CD1c-positive myeloid dendritic cell (primary cell): Measurements from ENCODE around the gene APOBEC2.
A peak's percentile ranks its signal among the peaks of the same experiment; 100 is the strongest.

Experiments
- DNase-seq: peaks from one replicate; pipeline ENCODE4 v3.0.0-alpha.2; 2016; ENCODE audit errors: extremely low spot score

Gene APOBEC2

DNA sequence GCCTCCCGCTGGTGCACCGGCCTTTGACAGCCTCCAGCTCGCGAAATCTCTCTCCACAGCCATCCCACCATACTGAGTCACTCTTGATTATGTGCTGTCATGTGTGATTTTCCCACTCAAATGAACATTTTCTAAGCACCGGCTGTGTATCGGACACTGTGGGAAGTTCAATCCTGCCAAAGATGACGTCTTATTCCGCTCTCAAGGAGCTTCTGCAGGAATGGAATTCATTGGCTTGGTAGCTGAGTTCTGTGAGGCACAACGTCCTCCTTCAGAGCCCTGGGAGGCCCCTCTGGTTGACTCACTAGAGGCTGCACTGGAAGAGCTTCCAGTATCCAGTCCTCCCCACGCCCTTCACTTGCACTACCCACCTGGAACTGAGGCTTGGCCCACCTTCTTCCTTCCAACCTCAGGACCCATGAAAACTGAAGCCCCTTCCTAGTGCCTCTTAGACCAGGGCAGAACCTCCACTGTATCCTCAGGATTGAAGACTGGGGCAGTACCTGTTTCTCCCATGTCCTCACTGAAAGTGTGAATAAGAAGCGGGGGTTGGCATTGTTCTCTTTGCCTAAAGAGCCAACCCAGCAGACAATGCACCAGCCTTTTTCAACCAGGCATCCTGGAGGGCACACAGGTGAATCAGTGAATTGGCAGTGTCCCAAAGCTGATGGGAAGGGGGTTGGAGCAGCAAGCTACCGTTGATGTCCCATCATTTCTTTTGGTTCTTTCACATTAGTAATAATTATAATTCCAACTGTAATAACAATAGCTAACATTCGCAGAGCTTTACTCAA, 15.7 kb upstream of the APOBEC2 start:
- DNase-seq: no peak

DNA sequence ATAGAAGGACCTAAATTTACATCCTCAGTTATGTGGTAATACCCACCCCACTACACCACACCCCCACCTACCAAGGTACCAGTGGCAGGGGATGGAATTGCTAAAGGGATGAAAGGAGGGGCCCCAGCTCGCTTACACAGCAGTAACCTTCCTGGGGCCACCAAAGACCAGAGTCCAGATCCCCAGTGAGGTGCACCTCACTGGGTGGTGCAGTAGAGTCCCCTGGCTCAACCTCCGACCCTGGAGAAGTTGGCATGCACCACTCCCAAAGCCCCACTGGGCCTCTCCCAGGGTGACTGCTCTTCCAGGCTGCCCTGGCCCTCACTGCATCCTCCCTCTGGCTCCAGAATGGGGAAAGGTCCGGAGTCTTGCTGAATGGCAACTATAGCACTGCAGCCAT, 14.8 kb upstream of the APOBEC2 start:
- no peak for DNase-seq

GRCh38 chr6:41039060-41039998, 13.7 kb upstream of the APOBEC2 start, which contains the start of gene UNC5CL:
UNC5CL (minus strand) TSS chr6:41039221; CDS start chr6:41035074, 4,147 bp downstream.
- DNase-seq: peak; percentile 14

DNA sequence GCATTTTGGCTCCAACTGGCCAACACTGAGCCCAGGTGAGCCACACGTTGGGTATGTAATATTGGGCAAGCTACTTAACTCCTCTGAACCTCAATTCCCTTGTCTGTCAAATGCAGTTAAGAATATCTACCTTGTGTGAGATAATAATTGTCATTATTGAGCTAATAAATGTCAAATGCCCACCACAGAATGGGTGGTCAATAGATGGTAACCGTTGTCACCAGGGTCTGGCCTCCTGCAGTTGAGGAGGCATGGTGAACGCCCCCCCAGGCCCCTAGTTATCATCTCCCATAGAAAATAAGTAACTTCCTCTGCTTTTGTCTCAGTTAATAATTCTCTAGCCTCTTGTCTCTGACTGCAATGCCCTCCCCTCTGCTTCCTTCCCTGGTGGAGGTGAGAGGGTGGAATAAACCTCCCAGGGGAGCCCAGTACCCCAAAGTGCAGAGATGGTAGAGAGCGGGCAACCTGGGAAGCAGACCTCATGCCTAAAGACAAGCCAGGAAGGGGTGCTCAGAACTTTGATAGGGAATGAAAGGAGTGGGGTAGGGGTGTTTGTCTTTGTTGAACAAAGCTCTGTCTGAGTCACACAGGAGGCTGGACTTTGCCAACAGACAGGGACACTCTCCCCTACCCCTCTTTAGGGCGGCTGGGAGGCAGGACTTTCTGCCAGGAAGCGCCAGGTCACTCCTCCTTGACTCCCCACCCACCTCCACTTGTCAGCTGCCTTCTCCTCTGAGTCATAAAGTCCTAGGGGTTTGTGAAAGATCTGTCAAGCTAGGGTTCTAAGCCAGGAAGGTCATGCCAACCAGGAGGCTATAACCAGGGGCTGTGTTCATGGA, 12.7 kb upstream of the APOBEC2 start:
- peak; percentile 45 for DNase-seq

GRCh38 chr6:41040940-41041536, 12.0 kb upstream of the APOBEC2 start:
- DNase-seq: no peak

DNA sequence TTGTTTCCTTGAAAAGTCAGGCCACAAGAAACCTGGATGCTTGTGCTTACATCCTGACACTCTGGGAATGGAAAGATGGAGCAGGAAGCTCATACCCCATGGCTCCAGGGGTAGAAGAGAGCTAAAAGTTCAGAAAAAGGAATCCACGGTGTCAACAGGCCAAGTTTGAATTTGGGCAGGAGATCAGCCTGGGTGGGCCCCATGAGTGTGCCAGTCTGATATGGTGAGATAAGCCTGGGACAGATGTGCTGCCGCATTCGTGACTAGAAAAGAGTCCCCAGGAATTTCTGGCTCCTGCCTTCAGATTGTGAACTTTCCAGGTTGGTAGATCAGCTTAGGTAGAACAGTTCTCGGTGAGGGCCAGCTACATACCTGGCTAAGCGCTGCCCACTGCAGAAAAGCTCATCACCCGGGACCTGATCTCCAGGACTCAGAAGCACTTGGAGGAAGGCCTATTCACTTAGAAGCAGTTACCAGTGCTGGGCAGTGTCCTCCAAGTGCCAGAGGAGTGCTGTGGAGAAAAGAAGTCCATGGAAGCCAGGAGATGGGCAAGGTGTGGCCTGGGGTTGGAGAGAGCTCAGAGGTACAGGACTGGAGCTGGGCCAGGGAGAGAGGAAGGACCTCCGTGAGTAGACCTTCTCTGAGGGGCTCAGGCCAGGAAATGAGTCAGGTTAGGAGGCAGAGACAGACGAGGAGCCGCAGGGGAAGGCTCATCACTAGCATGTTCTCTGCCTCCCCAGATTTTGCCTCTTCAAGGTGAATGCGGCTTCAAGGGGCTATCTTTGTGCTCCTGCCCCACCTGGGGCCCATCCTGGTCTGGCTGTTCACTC, 10.6 kb upstream of the APOBEC2 start, which contains the start of gene TSPO2:
Gene TSPO2, plus strand, starts transcription at position 242 of the 830 bp plus-strand sequence. Its CDS starts 519 bp downstream, at position 761.
- no peak for DNase-seq

DNA sequence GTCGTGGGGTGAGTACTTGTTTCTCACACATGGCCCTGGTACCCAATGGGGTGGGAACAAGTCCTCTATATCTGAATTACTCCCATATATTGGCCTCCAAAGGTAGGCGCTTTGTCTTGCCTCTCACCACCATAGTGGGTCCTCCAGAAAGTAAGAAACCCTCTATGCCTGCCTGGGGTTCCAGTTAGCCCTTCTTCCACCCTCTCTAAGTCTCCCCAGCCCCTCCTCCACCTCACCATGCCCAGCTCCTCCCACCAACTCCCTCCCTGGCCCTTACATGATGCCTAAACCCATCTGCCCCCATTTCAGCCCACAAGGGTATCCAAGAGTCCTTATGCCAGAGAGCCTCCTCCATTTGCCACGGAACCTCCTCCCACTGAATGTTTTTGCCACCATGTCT, 9.9 kb upstream of the APOBEC2 start:
- DNase-seq: no peak

DNA sequence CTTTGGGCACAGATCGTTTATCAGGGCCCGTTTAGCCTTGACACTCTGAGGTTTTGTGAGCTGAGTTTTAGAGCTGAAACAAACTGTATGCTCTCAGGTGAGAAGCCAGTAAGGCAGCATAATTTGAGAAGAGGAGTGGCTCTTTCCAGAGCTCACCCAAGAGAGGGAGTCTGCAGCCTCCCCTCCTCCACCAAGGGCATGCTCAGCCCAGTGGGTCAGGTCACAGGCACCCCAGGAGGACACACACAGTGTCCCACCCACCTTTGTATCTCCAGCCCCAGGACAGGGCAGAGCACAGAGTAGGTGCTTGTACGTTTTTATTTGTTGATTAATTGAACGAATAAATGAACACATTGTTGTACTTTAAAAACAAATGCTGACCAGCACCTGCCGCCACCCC, 7.3 kb upstream of the APOBEC2 start:
- DNase-seq: no peak

- no peak for DNase-seq
Observed at GRCh38 chr6:41046084-41046483, 6.9 kb upstream of the APOBEC2 start.

DNA sequence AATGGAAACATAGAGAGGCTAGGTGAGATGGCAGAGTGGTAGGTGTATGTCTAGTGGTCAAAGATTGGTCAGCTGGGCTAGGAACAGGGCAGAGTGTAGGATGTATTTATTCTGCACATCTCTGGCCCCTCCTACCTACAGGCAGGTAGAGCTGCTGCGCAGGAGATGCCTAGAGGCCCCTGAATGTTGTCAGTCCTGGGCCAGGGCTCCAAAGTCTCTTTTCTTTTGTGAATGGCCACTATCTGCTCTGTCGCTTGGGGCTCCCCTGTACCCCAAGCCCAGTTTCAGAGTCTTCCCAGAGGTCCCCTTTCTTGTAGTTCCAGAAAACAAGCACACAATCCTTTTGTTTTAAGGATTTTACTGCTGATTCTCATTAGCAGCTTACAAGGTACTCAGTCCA, 5.7 kb upstream of the APOBEC2 start:
- DNase-seq: no peak

- no peak for DNase-seq
Observed at GRCh38 chr6:41047745-41048732, 5.0 kb upstream of the APOBEC2 start.

- DNase-seq: no peak
Observed at GRCh38 chr6:41049521-41049920, 3.5 kb upstream of the APOBEC2 start.

DNA sequence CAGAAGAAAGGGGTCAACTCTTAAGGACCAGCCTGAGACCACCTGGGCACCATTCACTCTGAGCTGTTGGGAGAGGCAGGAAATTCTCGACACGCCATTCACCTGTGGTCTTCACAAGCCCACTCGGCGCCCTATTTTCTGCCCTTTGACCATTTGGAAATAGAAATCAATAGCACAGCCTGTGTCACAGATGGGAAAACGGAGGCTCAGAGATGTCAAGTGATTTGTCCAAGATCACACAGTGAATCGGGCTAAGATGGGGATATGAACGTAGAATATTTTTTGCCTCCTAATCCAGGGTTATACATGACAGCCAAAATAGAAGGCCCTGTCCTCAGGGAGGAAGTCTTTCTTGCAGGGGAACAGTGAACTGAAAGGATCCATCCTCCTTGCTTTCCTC, 3.0 kb upstream of the APOBEC2 start:
- DNase-seq: no peak

DNA sequence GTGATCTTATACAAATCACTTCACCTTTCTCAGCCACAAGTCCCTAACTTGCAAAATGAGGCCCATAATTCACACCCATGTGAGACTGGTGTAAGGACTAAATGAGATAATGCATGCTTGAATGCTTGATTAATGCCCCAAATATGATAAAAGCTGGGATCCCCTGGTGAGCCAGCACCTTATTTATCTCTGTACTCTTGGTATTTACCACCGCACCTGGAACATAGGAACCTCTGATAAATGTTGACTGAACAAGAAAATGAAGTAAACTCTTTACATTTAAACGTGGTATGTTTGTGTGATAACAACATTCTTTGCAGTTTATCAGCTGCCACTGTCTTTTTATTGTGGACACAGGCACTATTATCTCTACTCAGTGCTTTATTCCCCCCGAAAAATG, 2.5 kb upstream of the APOBEC2 start:
- no peak for DNase-seq

DNA sequence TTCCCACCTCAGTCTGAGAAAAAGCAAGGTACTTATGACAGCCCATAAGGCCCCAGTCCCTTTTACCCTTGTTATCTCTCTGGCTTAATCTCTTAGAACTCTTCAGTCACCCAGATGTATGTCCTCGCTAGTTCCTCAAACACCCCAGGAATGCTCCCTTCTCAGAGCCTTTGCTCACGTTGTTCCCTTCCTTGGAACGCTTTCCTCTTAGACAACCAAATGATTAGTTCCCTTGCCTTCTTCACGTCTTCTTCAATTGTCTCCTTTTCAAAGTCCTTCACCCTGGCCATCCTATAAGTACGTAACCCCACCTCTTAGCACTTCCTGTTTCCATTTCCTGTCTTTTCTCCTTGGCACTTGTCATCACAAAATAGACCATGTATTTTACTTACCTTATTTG, 1.1 kb upstream of the APOBEC2 start:
- peak; percentile 55 for DNase-seq

DNA sequence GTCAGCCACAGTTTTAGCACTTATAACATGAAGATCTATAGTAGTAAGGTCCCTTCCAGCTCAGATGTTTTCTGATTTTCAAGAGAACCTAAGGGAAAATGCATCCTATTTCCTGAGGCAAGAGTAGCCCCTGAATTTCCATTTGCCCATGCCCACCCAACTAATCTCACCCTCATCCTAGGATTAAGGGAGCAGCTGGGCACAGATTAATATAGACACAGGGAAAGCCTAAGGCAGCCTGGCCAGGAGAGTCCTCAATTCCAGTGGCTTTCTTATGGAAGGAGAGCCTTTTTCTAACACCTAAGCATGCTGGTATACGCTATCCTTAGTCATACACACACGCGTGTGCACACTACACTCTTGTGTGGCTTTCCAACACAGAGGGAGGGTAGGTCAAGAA, 1.5 kb downstream of the APOBEC2 start:
- no peak for DNase-seq

- no peak for DNase-seq
Observed at GRCh38 chr6:41055149-41055548, 2.1 kb downstream of the APOBEC2 start.

- no peak for DNase-seq
Observed at GRCh38 chr6:41056768-41057490, 3.9 kb downstream of the APOBEC2 start.

GRCh38 chr6:41058783-41059181, 5.8 kb downstream of the APOBEC2 start:
- DNase-seq: no peak
